NCI-H510A treated with DMSO at 0.1 percent for 48 hours (cell line): ENCODE results near the gene PPP1R36.
"Not testable (repeated sequence)": the region's sequence is repeated elsewhere in the genome, so short reads cannot be mapped to it uniquely, and the experiment has no call there.

ENCODE experiments used
- DNase-seq: peaks from one replicate; lab custom pipeline; 2025; lab: John Stamatoyannopoulos, UW

The PPP1R36 gene

DNA sequence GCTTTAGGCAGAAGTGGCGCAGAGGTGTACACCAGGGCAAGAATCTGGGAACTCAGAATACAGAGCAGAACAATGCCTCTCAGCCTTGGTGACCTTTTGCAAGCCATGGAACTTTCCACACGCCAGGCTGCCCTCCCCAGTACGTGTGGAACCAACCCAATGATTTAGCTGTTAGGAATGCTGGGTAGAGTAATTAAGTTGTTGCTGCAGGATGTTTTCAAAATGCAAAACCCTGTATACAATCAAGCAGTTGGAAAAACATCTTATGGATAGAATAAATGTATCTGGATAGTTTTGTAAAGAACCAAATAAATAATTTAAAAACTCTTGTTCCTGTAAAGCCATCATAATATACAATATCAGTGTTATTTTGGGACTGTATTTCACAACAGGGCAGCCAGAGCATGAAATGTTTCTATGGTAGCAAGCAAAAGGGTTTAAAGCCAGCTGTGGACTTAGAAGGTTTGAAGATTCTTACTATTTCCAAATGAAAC is 19.4 kb downstream of the PPP1R36 start:
- DNase-seq = no peak

DNA sequence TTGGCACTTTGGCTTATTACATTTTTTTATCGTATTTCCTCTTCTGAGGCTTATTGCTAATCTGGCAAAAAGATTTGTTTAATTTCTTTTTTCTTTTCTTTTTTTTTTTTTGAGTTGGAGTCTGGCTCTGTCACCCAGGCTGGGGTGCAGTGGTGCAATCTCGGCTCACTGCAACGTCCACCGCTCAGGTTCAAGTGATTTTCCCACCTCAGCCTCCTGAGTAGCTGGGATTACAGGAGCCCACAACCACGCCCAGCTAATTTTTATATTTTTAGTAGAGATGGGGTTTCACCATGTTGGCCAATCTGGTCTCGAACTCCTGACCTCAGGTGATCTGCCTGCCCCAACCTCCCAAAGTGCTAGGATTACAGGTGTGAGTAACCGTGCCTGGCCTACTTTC is 19.9 kb downstream of the PPP1R36 start:
- DNase-seq = not testable (repeated sequence)

GRCh38 chr14:64572386-64573104 is 22.8 kb downstream of the PPP1R36 start:
- no peak for DNase-seq

- no peak for DNase-seq
Observed at GRCh38 chr14:64573109-64573508, 23.3 kb downstream of the PPP1R36 start.

- no peak for DNase-seq
Observed at GRCh38 chr14:64574371-64575107, 24.8 kb downstream of the PPP1R36 start.

DNA sequence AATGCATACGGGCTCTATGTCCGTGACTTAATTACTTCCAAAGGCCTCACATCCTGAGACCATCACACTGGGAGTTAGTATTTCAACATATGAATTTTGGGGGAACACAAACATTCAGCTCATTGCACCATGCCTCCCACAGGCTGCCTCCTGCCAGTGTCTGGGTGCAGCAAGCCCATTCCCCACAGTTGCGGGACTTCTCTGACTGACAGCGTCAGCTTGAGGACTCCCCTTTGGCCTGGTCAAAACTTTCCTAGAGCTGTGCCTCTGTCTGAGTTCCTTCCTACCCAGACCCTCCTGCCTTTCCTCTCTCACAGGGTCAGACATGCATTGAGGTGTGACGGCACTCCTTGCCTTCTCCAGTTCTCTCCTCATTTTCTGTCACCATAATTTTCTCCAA is 27.4 kb downstream of the PPP1R36 start:
- DNase-seq = no peak

DNA sequence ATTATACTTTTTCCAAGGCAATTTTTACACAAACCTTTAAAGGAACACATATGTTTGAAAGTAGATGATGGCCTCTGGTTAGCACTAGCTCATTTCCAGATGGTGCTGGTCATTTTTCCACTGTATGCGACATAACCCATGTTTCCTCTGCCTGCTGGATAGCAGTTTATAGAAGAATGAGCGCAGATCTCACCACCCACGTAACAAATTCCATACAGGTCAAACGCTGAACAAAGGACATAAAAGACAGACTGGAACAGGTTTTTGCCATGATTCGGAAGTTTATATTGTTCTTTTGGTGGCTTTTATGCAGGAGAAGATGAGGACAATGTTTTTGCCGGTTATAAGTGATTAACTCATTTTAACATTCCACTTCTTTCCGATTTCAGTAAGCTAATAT is 30.7 kb downstream of the PPP1R36 start:
- DNase-seq = no peak

DNA sequence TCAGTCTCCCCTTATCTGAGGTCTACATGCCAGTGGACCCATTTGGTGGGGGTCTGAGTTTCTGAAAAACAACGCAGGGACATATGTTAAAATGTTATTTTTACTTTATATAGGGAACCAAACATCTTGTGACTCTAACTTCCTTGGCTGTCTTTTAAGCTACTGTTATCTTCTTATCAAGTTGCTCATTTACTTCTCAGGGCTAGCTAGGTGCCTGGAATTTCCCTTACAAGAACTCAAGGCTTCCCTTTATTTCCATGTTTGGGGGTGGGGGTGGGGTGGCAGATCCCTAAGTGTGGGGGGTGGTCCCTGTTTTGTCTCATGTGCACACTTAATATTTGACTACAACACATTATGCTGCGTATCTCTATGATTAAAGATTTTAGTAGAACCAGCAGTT is 31.6 kb downstream of the PPP1R36 start:
- no peak for DNase-seq

DNA sequence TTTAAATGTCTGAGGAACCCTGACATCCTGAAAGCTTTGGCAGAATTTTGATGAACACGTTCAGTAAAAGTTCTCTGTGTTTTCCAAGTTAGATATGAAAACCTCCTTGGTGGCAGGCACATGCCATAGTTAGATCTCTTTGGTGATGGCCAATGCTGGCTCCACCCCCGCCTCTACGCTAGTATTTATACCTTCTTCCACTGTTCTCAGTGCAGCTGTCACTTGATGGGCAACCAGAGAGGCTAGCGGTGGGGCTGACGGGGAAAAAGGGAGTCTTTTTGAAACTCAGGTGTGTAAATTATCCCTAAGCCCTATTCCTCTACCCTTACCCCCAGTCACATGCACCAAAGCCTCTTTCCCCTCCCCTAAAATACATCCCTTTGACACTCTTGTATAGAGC is 32.1 kb downstream of the PPP1R36 start:
- DNase-seq = no peak

GRCh38 chr14:64584190-64584589 is 34.4 kb downstream of the PPP1R36 start:
- DNase-seq = no peak

DNA sequence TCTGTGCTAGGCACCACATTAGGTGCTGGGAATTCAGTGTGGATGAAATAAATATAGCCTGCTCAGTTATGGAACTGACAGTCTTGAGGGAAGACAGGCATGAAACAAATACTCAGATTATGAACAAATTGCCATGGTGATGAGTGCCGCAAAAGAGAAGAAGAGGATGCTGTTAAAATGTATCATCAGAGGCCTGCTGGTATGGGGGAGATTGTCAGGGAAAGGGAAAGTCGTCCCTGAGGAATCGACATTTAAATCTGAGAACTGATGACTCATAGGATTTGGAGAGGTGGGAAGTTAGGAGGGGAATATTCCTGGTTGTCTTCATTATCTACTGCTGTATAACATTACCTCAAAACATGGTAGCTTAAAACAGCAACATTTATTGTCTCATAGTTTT is 42.0 kb downstream of the PPP1R36 start:
- no peak for DNase-seq

DNA sequence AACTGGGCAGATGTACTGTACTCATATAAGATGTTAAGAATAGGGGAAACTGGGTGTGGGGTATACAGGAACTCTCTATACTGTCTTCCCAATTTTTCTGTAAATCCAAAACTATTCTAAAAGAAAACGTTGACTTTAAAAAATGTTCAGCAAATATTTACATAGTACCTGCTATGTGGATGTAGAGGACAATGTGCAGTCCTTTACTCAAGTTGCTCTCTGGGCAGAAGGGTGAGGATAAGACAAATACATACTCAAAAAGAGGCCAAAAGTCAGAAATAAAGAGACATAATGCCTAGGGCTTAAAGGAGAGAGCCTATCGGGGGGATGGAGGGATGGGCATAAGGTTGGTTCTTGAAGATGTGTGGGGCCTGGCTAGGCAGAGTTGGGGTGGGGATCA is 44.7 kb downstream of the PPP1R36 start:
- no peak for DNase-seq

DNA sequence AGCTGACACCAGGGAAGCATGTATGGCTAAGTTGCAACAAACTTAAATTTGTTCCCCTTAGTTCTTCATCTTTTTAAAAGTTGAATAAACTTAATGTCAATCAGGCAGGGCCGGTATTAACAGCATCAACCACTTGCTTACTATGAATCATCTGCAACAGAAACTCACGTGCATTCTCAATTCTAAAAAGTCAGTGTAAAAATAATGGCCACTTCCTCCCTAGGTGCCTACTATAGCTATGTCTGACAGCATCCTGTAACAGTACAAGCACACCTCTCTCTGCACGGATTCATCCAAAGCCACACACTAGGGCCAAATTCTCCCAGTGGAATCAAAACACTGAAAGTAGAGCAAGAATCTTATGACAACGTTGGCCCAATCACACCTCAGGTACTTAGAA is 48.6 kb downstream of the PPP1R36 start:
- DNase-seq = no peak

GRCh38 chr14:64601571-64601970 is 51.8 kb downstream of the PPP1R36 start:
- no peak for DNase-seq

GRCh38 chr14:64602826-64603225 is 53.1 kb downstream of the PPP1R36 start:
- peak; percentile 29 for DNase-seq

- no peak for DNase-seq
Observed at GRCh38 chr14:64604001-64604400, 54.2 kb downstream of the PPP1R36 start.

DNA sequence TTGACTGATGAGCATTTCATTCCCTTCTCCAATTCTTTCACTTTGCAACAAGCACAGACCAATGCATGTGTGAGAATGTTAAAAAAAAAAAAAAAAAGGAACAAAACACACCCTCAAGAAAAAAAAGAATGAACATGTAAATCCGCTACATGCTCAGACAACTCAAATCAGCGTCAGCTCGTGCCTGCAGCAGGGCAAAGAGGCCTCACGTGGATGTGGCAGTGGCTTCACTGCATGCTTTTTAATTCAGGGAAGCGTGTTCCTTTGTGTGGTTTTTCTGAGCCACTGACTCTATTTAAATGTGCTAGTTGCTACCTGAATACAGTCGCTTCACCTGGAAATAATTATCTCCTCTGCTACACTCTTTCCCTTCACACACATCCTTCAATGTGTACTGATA is 55.1 kb downstream of the PPP1R36 start:
- no peak for DNase-seq

GRCh38 chr14:64605926-64606685 is 56.3 kb downstream of the PPP1R36 start:
- DNase-seq = no peak

GRCh38 chr14:64610049-64610746 is 60.4 kb downstream of the PPP1R36 start:
- peak; percentile 60 for DNase-seq

GRCh38 chr14:64611358-64612020 is 61.7 kb downstream of the PPP1R36 start:
- no peak for DNase-seq

DNA sequence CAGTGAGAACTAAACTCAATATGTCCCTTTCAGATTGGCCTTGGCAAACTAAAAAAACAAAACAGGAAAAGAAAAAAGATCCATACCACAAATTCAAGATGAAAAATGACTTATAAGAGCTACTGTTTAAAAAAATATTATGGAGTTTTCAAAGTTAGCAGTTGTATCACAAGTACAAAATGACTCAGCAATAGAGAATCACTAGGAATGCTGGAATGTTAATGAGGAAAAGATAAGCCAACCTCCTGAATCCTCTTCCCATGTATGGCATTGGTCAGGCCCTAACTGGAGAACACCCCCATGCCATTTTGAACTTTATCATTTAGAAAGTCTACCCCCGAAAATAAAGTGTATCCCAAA is 62.2 kb downstream of the PPP1R36 start:
- DNase-seq = no peak
